MG63 (cell line): ENCODE data around the gene MORF4L2. TPM values are rescaled to one million over a fixed set of nuclear protein-coding genes. Genes with fewer than 3 reads are reported as not detected.
"Not testable (repeated sequence)": the region's sequence is repeated elsewhere in the genome, so short reads cannot be mapped to it uniquely, and the experiment has no call there.

Experiments used
- DNase-seq: peaks from one replicate; pipeline ENCODE4 v3.0.0-alpha.2; 2020
- H3K27me3 ChIP-seq: fragments of 250-450 bp; sonication (Bioruptor Pico); 2 replicates; pipeline ENCODE4 v1.5.1; 2020; ENCODE audit warnings: mild to moderate bottlenecking, moderate library complexity
- H3K36me3 ChIP-seq: fragments of 250-450 bp; sonication (Bioruptor Pico); 2 replicates; pipeline ENCODE4 v1.5.1; 2020; ENCODE audit warnings: mild to moderate bottlenecking, moderate library complexity
- H3K4me3 ChIP-seq: fragments of 250-450 bp; sonication (Bioruptor Pico); 2 replicates; pipeline ENCODE4 v1.5.1; 2020; ENCODE audit warnings: mild to moderate bottlenecking, moderate library complexity
- H3K9me3 ChIP-seq: fragments of 250-450 bp; sonication (Bioruptor Pico); 2 replicates; pipeline ENCODE4 v1.5.1; 2020; ENCODE audit warnings: mild to moderate bottlenecking, moderate library complexity
- total RNA-seq: library from RNA; depleted of rRNA; stranded (reverse); fragments of >200 nt; shearing (Covaris generic); gene quantifications from 2 replicates; pipeline ENCODE4 v1.2.3, GENCODE V29; 2014; ENCODE audit warnings: low replicate concordance

The MORF4L2 gene
- total RNA-seq, 1 experiment from 2014 or later = 919 TPM

GRCh38 chrX:103655230-103656000 lies 31.1 kb downstream of the MORF4L2 start:
- H3K4me3 ChIP-seq, H3K27me3 ChIP-seq, H3K36me3 ChIP-seq, H3K9me3 ChIP-seq, DNase-seq: not testable (repeated sequence)

- no peak for DNase-seq
- Histone ChIP-seq H3K36me3 (no peaks in the 10 kb centered on the region), H3K4me3 (no peak overlapping the region), H3K27me3 (no peaks in the 10 kb centered on the region), H3K9me3 (0 out of 2 replicates have a peak, but pooled peaks cover 1% of the 10 kb centered on the region)
Observed at GRCh38 chrX:103651151-103651773, 35.2 kb downstream of the MORF4L2 start.

- no peak for DNase-seq
- H3K36me3 ChIP-seq = no peaks in the 10 kb centered on the region
- no peak overlapping the region for H3K4me3 ChIP-seq
- 0 out of 2 replicates have a peak, but pooled peaks cover 5% of the 10 kb centered on the region for H3K9me3 ChIP-seq
- H3K27me3 ChIP-seq = no peaks in the 10 kb centered on the region
Observed at GRCh38 chrX:103647630-103648029, 38.9 kb downstream of the MORF4L2 start.

DNA sequence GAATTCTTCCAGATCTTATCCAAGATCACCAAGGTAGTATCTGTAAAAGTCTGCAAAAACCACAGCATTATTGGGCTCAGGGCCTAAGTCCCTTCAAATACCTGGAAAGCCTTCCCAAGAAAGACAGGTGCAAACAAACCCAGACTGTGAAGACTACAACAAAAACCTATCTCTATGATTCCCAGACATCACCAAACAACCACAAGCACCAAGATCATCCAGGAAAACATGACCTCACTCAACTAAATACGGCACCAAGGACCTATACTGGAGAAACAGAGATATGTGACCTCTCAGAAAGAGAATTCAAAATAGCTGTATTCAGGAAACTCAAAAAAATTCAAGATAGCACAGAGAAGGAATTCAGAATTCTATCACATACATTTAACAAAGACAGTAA lies 42.4 kb downstream of the MORF4L2 start:
- no peaks in the 10 kb centered on the region for H3K36me3 ChIP-seq
- no peaks in the 10 kb centered on the region for H3K27me3 ChIP-seq
- H3K4me3 ChIP-seq = no peak overlapping the region
- no peak for DNase-seq
- 0 out of 2 replicates have a peak, but pooled peaks cover 5% of the 10 kb centered on the region for H3K9me3 ChIP-seq

GRCh38 chrX:103640401-103641155 lies 45.9 kb downstream of the MORF4L2 start:
- no peaks in the 10 kb centered on the region for H3K27me3 ChIP-seq
- no peak for DNase-seq

DNA sequence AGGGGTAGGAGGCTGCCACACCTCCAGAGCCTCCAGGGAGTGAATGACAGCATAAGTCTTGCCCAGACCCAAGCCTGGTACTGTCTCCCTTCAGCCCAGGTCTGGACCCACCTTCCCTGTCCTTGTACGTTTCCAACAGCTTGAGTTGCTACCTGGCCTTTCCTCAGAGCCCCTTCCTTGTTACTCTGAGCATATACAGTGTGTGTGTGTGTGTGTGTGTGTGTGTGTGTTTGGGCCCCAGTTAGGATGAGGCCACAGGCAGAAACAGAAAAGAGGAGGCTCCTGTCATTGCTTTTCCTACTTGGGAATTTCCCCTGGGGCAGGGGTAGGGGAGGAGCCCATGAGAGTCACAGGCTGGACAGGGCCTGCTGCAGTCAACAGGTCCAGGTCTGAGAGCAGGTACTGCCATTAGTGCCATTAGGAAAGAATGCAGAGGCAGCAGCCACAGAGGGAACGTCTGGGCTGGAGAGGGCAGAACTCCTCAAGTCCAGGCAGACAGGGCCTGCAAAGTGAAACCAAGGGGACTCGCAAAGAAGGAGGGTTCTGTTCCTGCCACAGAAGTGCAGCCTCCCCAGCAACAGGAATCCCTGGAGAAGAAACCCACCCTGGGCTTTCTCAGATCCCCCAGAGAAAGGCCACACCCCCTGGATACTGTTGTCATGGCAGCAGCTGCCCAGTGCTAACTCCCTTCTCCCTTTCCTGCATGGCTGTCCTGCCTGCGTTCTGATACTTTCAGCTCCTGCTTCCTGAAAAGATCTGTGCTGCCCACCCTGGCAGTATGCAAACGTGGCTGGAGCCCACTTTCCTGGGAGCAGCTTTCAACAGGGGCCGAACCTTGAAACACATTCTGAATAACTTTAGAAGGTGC lies 47.8 kb downstream of the MORF4L2 start:
- not testable (repeated sequence) for H3K27me3 ChIP-seq, H3K9me3 ChIP-seq, DNase-seq, H3K36me3 ChIP-seq, H3K4me3 ChIP-seq

More at GRCh38 chrX:103640401-103641155, 45.9 kb downstream of the MORF4L2 start:
- Histone ChIP-seq H3K4me3 (no peak overlapping the region), H3K36me3 (no peaks in the 10 kb centered on the region), H3K9me3 (no peaks in the 10 kb centered on the region)

DNA sequence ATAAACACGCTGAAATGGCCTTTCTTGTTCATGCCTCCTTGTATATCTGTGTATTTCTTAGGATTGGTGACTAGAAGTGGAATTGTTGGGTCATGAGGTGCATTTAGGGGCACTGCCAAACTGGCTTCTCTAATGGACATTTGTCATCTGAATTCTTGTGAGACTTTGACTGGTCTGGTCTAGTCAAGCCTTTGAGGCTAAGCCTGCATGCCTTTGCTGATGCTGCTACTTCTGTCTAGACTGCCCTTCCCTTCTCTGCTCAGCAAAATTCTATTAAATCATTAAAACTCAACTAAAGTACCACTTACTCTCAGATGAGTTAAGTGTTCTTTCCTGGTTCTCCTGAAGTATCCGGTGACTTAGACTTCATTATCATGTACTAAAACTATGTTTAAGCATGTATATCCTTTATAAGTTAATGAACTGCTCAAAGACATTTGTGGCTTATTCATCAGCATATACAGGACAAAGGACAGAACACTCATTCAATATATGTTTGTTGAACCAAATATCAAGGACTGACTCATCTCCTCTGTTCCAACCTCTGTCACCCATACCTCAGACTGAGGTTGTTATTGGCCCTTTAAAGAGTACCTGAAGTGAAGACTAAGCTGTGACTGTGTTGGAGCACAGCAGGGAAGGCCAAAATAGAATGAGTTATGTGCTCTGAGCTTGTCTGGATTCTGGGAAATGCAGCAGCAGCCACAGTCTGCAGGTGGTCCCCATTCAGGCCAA lies 48.7 kb downstream of the MORF4L2 start:
- DNase-seq = no peak
- Histone ChIP-seq H3K36me3 (no peaks in the 10 kb centered on the region), H3K9me3 (no peaks in the 10 kb centered on the region), H3K27me3 (no peaks in the 10 kb centered on the region), H3K4me3 (no peak overlapping the region)

GRCh38 chrX:103635436-103635835 lies 51.1 kb downstream of the MORF4L2 start:
- DNase-seq = no peak
- Histone ChIP-seq H3K27me3 (no peaks in the 10 kb centered on the region), H3K36me3 (peaks cover 3% of the 10 kb centered on the region), H3K4me3 (no peak overlapping the region), H3K9me3 (no peaks in the 10 kb centered on the region)

- Histone ChIP-seq H3K36me3 (peaks cover 3% of the 10 kb centered on the region), H3K27me3 (no peaks in the 10 kb centered on the region), H3K9me3 (no peaks in the 10 kb centered on the region), H3K4me3 (no peak overlapping the region)
- no peak for DNase-seq
Observed at GRCh38 chrX:103631145-103631544, 55.4 kb downstream of the MORF4L2 start.

DNA sequence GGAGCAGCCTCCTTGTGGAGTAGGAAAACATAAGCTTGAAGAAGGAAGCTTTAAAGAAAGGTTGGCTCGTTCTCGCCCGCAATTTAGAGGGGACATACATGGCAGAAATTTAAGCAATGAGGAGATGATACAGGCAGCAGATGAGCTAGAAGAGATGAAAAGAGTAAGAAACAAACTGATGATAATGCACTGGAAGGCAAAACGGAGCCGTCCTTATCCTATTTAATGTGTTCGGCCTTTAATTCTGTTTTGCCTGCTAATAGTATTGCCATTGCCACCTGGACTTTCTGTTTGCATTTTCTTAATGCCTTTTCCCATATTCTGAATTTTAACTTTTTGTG lies 56.4 kb downstream of the MORF4L2 start:
- no peaks in the 10 kb centered on the region for H3K27me3 ChIP-seq

DNA sequence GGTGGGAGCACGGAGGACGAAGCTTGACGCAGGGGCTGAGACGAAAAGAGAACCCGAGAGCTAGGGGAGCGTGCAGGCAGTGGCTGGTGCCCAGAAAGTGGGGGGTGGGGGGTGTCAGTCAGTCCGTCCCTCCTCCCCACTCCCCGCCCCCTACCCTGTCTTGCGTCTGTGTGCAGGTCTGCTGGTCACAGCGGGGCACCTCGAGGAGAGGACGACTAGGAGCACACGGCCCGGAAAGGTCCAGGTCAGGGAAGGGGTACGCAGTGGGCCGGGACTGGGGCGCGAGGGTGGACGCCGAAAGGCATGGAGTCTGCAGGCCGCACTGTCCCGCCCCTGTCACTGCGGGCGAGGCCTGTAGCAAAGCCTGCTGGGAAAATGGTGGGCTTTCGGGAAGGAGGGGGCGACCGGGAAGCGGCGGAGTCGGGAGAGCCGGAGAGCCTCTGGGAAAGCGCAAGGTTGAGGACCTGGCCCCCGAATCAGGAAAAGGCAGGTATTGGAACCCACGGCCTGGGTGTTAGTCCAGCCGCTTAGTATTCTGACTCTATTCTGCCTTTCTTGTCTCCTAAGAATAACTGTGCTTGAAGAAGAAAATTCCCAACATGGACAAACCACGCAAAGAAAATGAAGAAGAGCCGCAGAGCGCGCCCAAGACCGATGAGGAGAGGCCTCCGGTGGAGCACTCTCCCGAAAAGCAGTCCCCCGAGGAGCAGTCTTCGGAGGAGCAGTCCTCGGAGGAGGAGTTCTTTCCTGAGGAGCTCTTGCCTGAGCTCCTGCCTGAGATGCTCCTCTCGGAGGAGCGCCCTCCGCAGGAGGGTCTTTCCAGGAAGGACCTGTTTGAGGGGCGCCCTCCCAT lies 57.0 kb downstream of the MORF4L2 start:
- DNase-seq = peak; percentile 74
- H3K27me3 ChIP-seq = no peaks in the 10 kb centered on the region
- H3K9me3 ChIP-seq = no peaks in the 10 kb centered on the region
- H3K4me3 ChIP-seq = peak overlapping the region; percentile 63
- H3K36me3 ChIP-seq = peaks cover 3% of the 10 kb centered on the region

More for the DNA sequence above, 56.4 kb downstream of the MORF4L2 start:
- peak overlapping the region; percentile 63 for H3K4me3 ChIP-seq
- H3K36me3 ChIP-seq = peaks cover 3% of the 10 kb centered on the region
- H3K9me3 ChIP-seq = no peaks in the 10 kb centered on the region
- DNase-seq = no peak

GRCh38 chrX:103628386-103629317 lies 57.8 kb downstream of the MORF4L2 start, which contains the start of gene TCEAL1:
TCEAL1 (plus strand) TSS chrX:103628975; CDS start chrX:103629917, 942 bp downstream.
- peak; percentile 44 for DNase-seq
- no peaks in the 10 kb centered on the region for H3K27me3 ChIP-seq
- H3K36me3 ChIP-seq = peaks cover 3% of the 10 kb centered on the region
- no peaks in the 10 kb centered on the region for H3K9me3 ChIP-seq
- H3K4me3 ChIP-seq = peak within 1 kb of the TSS; percentile 63

DNA sequence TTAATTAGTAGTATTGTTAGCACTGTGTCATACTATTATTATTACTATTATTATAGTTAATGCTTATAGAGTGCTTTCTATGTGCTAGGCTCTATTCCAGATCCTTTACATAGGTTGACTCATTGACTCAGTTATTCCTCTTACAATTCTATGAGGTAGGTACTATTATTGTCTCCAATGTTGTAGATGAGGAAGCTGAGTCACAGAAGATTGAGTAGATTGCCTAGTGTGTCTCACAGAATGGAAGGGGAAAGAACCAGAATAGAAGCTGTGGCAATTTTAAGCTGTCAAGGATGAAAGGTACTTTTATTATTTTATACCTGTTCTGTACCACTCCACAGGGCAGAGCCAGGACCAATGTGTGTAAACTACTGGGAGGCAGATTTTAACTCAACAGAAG lies 59.6 kb downstream of the MORF4L2 start:
- Histone ChIP-seq H3K4me3 (no peak overlapping the region), H3K36me3 (peaks cover 3% of the 10 kb centered on the region), H3K9me3 (no peaks in the 10 kb centered on the region), H3K27me3 (no peaks in the 10 kb centered on the region)
- no peak for DNase-seq
